Bronchial epithelial cell (primary cell): Measurements from ENCODE around the gene DUOX2. TPM values are rescaled to one million over a fixed set of nuclear protein-coding genes. Genes with fewer than 3 reads are reported as not detected.
A peak's percentile ranks its signal among the peaks of the same experiment; 100 is the strongest.

Experiments used
- DNase-seq: peaks from one replicate; pipeline ENCODE4 v3.0.0-alpha.2; 2010; ENCODE audit warnings: low read depth
- FAIRE-seq: peaks from 2 replicates; lab custom pipeline; 2011; peaks lifted over from hg19 to GRCh38; lab: Jason Lieb, UNC
- H3K27me3 ChIP-seq: 2 replicates; pipeline ENCODE4 v1.5.1; 2011; ENCODE audit warnings: low read length; ENCODE audit not compliant: control insufficient read depth, insufficient read depth
- H3K36me3 ChIP-seq: 2 replicates; pipeline ENCODE4 v1.5.1; 2011; ENCODE audit warnings: low read length; ENCODE audit not compliant: control insufficient read depth, insufficient read depth
- H3K4me3 ChIP-seq: 2 replicates; pipeline ENCODE4 v1.5.1; 2011; ENCODE audit warnings: mild to moderate bottlenecking, low read depth, low read length, control low read depth
- total RNA-seq: library from RNA; depleted of rRNA; stranded (reverse); fragments of >200 nt; gene quantifications from 2 replicates; pipeline ENCODE4 v1.2.1, GENCODE V29; 2014
- TF ChIP-seq, protein P1 (sequence below): IDR thresholded peaks from 2 replicates; pipeline ENCODE4 v1.5.1; 2011; ENCODE audit warnings: mild to moderate bottlenecking, moderate library complexity, low read length, control low read depth, inconsistent platforms; ENCODE audit not compliant: insufficient read depth, severe bottlenecking

DUOX2 gene
- total RNA-seq, 1 donor from 2014 or later: 1.1 TPM

DNA sequence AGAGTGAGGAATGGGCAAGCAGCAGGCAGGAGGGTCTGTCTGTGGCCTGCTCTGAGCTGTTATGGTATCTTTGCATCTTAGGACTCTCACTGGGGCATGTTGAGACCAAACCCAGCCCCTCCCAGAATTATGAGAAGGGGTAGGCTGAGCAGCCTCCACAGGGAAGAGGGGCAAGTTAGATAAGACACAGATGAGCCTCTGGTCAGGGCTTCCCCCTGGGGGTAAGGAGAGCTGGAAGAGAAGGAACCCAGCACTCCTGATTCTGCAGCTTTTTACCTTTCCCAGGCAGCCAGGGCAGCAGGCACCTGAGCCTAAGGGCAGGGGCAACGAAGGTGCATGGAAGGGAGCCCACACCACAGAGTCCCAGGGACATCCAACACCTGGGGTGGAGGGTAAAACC is 35.1 kb upstream of the DUOX2 start:
- H3K4me3 ChIP-seq: no peak overlapping the region
- FAIRE-seq (no peak), DNase-seq (no peak)
- no peaks in the 10 kb centered on the region for H3K27me3 ChIP-seq
- TF ChIP-seq, protein P1, sequence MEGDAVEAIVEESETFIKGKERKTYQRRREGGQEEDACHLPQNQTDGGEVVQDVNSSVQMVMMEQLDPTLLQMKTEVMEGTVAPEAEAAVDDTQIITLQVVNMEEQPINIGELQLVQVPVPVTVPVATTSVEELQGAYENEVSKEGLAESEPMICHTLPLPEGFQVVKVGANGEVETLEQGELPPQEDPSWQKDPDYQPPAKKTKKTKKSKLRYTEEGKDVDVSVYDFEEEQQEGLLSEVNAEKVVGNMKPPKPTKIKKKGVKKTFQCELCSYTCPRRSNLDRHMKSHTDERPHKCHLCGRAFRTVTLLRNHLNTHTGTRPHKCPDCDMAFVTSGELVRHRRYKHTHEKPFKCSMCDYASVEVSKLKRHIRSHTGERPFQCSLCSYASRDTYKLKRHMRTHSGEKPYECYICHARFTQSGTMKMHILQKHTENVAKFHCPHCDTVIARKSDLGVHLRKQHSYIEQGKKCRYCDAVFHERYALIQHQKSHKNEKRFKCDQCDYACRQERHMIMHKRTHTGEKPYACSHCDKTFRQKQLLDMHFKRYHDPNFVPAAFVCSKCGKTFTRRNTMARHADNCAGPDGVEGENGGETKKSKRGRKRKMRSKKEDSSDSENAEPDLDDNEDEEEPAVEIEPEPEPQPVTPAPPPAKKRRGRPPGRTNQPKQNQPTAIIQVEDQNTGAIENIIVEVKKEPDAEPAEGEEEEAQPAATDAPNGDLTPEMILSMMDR: no peak
- H3K36me3 ChIP-seq: peaks cover 34% of the 10 kb centered on the region

DNA sequence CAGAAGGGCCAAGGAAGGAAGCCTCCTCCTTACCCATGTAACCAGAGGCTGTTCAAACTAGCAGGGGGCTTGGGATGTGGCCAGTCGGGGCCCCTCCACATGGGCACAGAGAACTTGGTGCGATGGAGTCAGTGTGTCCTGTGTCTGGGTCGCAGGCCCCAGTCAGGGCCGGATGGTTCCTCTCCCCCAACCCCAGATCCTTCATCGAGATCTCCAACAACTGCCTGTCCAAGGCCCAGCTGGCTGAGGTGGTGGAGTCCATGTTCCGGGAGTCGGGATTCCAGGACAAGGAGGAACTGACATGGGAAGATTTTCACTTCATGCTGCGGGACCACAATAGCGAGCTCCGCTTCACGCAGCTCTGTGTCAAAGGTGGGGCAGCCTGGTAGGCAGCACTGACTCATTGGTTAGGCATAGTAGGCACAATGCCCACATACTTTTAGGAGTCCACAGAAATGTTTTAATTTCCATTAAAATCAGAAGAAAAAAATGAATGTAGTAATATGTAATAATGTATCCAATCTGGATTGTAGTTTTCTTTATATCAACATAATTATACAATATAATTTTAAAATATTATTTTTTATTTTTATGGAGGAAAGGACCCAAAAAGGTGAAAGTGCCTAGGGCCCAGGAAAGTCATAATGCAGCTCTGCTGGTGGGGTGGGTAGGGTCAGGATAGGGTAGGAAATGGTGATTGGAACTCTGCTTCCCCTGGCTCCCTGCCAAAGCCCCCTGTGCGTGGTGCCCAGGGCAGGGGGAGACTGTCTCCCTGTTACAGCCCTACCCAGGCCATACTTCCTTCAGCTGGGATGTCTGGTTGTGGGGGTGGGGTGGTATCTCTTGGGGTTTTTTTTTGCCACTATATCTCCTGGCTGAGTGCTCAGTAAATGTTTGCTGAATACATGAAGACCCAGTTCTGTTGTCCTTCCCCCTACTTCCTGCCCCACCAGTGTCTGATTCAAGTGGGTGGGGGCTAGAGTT is 34.4 kb upstream of the DUOX2 start:
- TF ChIP-seq, protein P1: no peak
- FAIRE-seq (no peak), DNase-seq (peak; percentile 52)
- Histone ChIP-seq H3K4me3 (no peak overlapping the region), H3K36me3 (peaks cover 34% of the 10 kb centered on the region), H3K27me3 (no peaks in the 10 kb centered on the region)

DNA sequence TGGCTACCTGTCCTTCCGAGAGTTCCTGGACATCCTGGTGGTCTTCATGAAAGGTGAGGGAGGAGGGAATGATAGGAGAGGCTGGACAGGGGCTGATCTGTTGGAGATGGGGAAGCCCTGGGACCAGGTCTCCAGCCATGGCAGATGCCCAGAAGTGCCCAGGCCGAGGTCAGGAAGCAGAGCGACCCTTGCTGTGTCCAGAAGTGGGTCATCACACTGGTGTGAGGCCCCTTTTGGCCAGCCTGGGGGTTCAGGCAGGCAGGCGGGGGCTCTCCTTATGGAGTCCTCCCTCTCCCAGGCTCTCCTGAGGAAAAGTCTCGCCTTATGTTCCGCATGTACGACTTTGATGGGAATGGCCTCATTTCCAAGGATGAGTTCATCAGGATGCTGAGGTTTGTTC is 33.6 kb upstream of the DUOX2 start:
- FAIRE-seq: no peak

DNA sequence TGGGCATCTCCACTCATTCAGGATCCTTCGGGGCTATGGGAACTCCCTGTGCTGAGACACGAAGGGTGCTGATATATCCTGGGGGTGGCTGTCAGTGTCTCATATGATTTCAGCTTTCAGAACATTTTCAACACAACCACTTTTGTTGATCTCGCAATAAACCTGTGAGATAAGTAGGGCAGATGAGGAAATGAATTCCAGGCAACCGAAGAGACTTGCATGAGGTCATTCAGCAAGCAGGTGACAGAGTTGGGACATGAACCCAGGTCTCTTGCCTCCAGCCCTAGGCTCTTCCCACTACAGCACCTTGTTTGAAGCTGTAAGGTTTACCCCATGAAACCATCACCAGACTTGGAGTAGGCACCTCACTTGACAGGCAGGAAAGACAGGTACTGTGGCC is 32.4 kb upstream of the DUOX2 start:
- H3K27me3 ChIP-seq: no peaks in the 10 kb centered on the region
- no peak overlapping the region for H3K4me3 ChIP-seq
- H3K36me3 ChIP-seq: peaks cover 41% of the 10 kb centered on the region
- DNase-seq: peak; percentile 49
- TF ChIP-seq, protein P1: no peak
- FAIRE-seq: peak; percentile 92

More for the DNA sequence above, 33.6 kb upstream of the DUOX2 start:
- Histone ChIP-seq H3K27me3 (no peaks in the 10 kb centered on the region), H3K4me3 (no peak overlapping the region), H3K36me3 (peaks cover 39% of the 10 kb centered on the region)
- DNase-seq: no peak
- TF ChIP-seq, protein P1: no peak

DNA sequence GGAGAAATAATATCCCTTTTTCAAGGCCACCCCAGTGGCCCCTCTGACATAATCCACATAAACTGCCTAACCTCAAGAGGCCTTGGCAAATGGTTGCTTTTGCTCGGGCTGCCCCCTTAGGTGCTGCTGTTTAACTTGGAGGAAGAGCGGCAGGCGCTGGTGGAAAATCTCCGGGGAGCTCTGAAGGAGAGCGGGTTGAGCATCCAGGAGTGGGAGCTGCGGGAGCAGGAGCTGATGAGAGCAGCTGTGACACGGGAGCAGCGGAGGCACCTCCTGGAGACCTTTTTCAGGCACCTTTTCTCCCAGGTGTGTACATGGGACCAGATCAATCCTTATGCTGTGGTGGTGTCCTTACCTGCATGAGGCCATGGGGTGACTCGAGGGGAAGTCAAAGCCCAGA is 30.8 kb upstream of the DUOX2 start:
- Histone ChIP-seq H3K36me3 (peaks cover 43% of the 10 kb centered on the region), H3K27me3 (no peaks in the 10 kb centered on the region), H3K4me3 (no peak overlapping the region)
- DNase-seq (no peak), FAIRE-seq (no peak)
- TF ChIP-seq, protein P1: no peak
